Kidney epithelial cell (primary cell): ENCODE measurements around the gene USP44. TPM values are rescaled to one million over a fixed set of nuclear protein-coding genes. Genes with fewer than 3 reads are reported as not detected.
"Not testable (repeated sequence)": the region's sequence is repeated elsewhere in the genome, so short reads cannot be mapped to it uniquely, and the experiment has no call there.

Source experiments
- DNase-seq: peaks from one replicate; pipeline ENCODE4 v3.0.0-alpha.2; 2010; ENCODE audit warnings: low read depth
- H3K27me3 ChIP-seq: 2 replicates; pipeline ENCODE4 v1.6.0; 2011; ENCODE audit warnings: low read length; ENCODE audit not compliant: control insufficient read depth, insufficient read depth
- H3K36me3 ChIP-seq: 2 replicates; pipeline ENCODE4 v1.5.1; 2011; ENCODE audit warnings: low read length; ENCODE audit not compliant: control insufficient read depth, insufficient read depth
- H3K4me3 ChIP-seq: 2 replicates; pipeline ENCODE4 v1.5.1; 2011; ENCODE audit warnings: low read depth, mild to moderate bottlenecking, control low read depth, low read length
- CTCF ChIP-seq: IDR thresholded peaks from 2 replicates; pipeline ENCODE4 v1.5.1; 2011; ENCODE audit warnings: mild to moderate bottlenecking, moderate library complexity, low read length, control low read depth, inconsistent platforms; ENCODE audit not compliant: insufficient read depth, poor library complexity, severe bottlenecking
- total RNA-seq: library from RNA; depleted of rRNA; stranded (reverse); fragments of >200 nt; gene quantifications from 2 replicates; pipeline ENCODE4 v1.2.3, GENCODE V29; 2015

USP44 gene
- total RNA-seq, 1 donor from 2014 or later, result 1.3 TPM

GRCh38 chr12:95487024-95487423 is 64.3 kb downstream of the USP44 start:
- TF ChIP-seq CTCF, result no peak
- Histone ChIP-seq H3K27me3 (no peaks in the 10 kb centered on the region), H3K36me3 (no peaks in the 10 kb centered on the region), H3K4me3 (no peak overlapping the region)
- no peak for DNase-seq

GRCh38 chr12:95484524-95484923 is 66.8 kb downstream of the USP44 start:
- TF ChIP-seq CTCF, result no peak

GRCh38 chr12:95482564-95482963 is 68.7 kb downstream of the USP44 start:
- not testable (repeated sequence) for H3K27me3 ChIP-seq, H3K4me3 ChIP-seq, DNase-seq, H3K36me3 ChIP-seq

More at GRCh38 chr12:95484524-95484923, 66.8 kb downstream of the USP44 start:
- Histone ChIP-seq H3K27me3 (no peaks in the 10 kb centered on the region), H3K4me3 (no peak overlapping the region), H3K36me3 (no peaks in the 10 kb centered on the region)
- DNase-seq, result no peak

GRCh38 chr12:95481888-95482287 is 69.4 kb downstream of the USP44 start:
- DNase-seq, result no peak
- TF ChIP-seq CTCF, result no peak

GRCh38 chr12:95481072-95481471 is 70.2 kb downstream of the USP44 start:
- no peaks in the 10 kb centered on the region for H3K36me3 ChIP-seq

More at GRCh38 chr12:95481888-95482287, 69.4 kb downstream of the USP44 start:
- Histone ChIP-seq H3K4me3 (no peak overlapping the region), H3K27me3 (no peaks in the 10 kb centered on the region), H3K36me3 (no peaks in the 10 kb centered on the region)

GRCh38 chr12:95480230-95480629 is 71.0 kb downstream of the USP44 start:
- H3K36me3 ChIP-seq, result no peaks in the 10 kb centered on the region
- no peak for DNase-seq

More at GRCh38 chr12:95481072-95481471, 70.2 kb downstream of the USP44 start:
- TF ChIP-seq CTCF, result no peak
- no peaks in the 10 kb centered on the region for H3K27me3 ChIP-seq
- H3K4me3 ChIP-seq, result no peak overlapping the region
- no peak for DNase-seq

More at GRCh38 chr12:95480230-95480629, 71.0 kb downstream of the USP44 start:
- no peaks in the 10 kb centered on the region for H3K27me3 ChIP-seq
- TF ChIP-seq CTCF, result no peak
- no peak overlapping the region for H3K4me3 ChIP-seq
